ENCODE measurements around the gene TNS3. TPM values are rescaled to one million over a fixed set of nuclear protein-coding genes. Genes with fewer than 3 reads are reported as not detected.

Gene TNS3
- total and polyA plus RNA-seq, 9 of the 15 experiments (the other 6 are each of a cell fraction or from before 2014, with no cell fraction given): 0.20 TPM; not detected in 8

DNA sequence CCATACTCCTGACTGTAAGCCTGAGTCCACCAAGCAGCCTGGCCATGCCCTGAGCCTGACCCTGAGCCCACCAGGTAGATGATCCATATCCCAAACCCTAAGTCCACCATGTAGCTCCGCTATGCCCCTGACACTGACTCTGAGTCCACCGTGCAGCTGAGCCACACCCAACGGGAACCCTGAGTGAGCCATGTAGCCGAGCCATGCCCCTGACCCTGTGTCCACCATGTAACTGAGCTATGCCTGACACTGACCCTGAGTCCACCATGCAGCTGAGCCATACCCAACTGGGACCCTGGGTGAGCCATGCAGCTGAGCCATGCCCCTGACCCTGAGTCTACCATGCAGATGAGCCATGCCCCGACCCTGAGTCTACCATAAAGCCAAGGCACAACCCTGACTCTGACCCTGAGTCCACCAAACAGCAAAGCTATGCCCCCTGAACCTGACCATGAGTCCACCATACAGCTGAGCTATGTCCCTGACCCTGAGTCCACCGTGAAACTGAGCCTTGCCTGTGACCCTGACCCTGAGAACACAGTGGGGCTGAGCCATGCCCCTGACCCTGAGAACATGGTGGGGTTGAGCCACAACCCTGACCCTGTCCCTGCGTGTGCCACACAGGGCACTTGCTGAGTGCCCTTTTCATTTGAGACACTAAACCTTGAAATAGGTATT is 299.8 kb downstream of the TNS3 start:
- intact Hi-C loops (cut with micrococcal nuclease): no loop called here
- DNase-seq (ENCODE audit: extremely low read depth in 1 of 4, low spot score in 3 of 4) (no peak), FAIRE-seq (no peak), ATAC-seq (no peak)
- Histone ChIP-seq H3K27ac (ENCODE audit: extremely low read depth, low read depth, low read length) (no peak overlapping the region), H3K9me3 (replicated peaks; ENCODE audit: control insufficient read depth, insufficient read depth, low read depth, low read length) (no peaks in the 10 kb centered on the region), H3K4me1 (replicated peaks in 1 of 2; ENCODE audit: control insufficient read depth in 2 of 2, insufficient read depth in 2 of 2, low read length in 2 of 2) (no peaks in the 10 kb centered on the region), H3K4me2 (ENCODE audit: insufficient read depth, low read length) (no peak overlapping the region), H2AFZ (ENCODE audit: low read depth, low read length) (no peak overlapping the region), H3K79me2 (ENCODE audit: control insufficient read depth, insufficient read depth, low read length) (no peaks in the 10 kb centered on the region), H3K27me3 (ENCODE audit: control insufficient read depth in 2 of 2, insufficient read depth in 2 of 2, low read length in 2 of 2) (peaks cover 2 to 49% of the 10 kb centered on the region in 2 experiments; a peak in 3 of 5 replicates), H3K4me3 (no peak overlapping the region), H3K9me1 (ENCODE audit: control insufficient read depth, insufficient read depth, low read length) (no peaks in the 10 kb centered on the region), H4K20me1 (replicated peaks; ENCODE audit: control insufficient read depth, insufficient read depth, low read length) (0 out of 2 replicates have a peak, but pooled peaks cover 3% of the 10 kb centered on the region), H3K36me3 (ENCODE audit: control insufficient read depth, insufficient read depth, low read length) (no peaks in the 10 kb centered on the region), H3K9ac (ENCODE audit: insufficient read depth in 1 of 2, low read depth in 2 of 2, low read length in 2 of 2) (peak overlapping the region in 1 of 2 experiments; percentile 23; a peak in 1 of 4 replicates)
- TF ChIP-seq ARID2 (IDR thresholded peaks at IDR 0.05) (no peak), ZNF589 (CRISPR knock-in tag; IDR thresholded peaks at IDR 0.05; ENCODE audit: low read depth) (no peak), XRCC3 (IDR thresholded peaks at IDR 0.05) (no peak), CCNT2 (IDR thresholded peaks at IDR 0.05; ENCODE audit: borderline replicate concordance, extremely low read depth, insufficient read length, low read depth, low read length) (no peak), ZNF282 (CRISPR knock-in tag; IDR thresholded peaks at IDR 0.05) (no peak), MTA1 (IDR thresholded peaks at IDR 0.05; ENCODE audit: borderline replicate concordance) (no peak), ZBTB8A (IDR thresholded peaks at IDR 0.05; ENCODE audit: partially characterized antibody) (no peak), KAT2B (IDR thresholded peaks at IDR 0.05; ENCODE audit: low read depth, low read length) (no peak), CEBPB (tag; IDR thresholded peaks at IDR 0.05) (no peak), POLR2B (IDR thresholded peaks at IDR 0.05; ENCODE audit: low read depth, partially characterized antibody) (no peak)
- TF ChIP-seq, protein P1, sequence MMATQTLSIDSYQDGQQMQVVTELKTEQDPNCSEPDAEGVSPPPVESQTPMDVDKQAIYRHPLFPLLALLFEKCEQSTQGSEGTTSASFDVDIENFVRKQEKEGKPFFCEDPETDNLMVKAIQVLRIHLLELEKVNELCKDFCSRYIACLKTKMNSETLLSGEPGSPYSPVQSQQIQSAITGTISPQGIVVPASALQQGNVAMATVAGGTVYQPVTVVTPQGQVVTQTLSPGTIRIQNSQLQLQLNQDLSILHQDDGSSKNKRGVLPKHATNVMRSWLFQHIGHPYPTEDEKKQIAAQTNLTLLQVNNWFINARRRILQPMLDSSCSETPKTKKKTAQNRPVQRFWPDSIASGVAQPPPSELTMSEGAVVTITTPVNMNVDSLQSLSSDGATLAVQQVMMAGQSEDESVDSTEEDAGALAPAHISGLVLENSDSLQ (IDR thresholded peaks at IDR 0.05): no peak
- TF ChIP-seq, protein P2, sequence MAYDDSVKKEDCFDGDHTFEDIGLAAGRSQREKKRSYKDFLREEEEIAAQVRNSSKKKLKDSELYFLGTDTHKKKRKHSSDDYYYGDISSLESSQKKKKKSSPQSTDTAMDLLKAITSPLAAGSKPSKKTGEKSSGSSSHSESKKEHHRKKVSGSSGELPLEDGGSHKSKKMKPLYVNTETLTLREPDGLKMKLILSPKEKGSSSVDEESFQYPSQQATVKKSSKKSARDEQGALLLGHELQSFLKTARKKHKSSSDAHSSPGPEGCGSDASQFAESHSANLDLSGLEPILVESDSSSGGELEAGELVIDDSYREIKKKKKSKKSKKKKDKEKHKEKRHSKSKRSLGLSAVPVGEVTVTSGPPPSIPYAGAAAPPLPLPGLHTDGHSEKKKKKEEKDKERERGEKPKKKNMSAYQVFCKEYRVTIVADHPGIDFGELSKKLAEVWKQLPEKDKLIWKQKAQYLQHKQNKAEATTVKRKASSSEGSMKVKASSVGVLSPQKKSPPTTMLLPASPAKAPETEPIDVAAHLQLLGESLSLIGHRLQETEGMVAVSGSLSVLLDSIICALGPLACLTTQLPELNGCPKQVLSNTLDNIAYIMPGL (CRISPR knock-in tag; IDR thresholded peaks at IDR 0.05): no peak
- TF ChIP-seq, protein P3, sequence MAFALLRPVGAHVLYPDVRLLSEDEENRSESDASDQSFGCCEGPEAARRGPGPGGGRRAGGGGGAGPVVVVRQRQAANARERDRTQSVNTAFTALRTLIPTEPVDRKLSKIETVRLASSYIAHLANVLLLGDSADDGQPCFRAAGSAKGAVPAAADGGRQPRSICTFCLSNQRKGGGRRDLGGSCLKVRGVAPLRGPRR (CRISPR knock-in tag; IDR thresholded peaks at IDR 0.05): no peak
- ChIA-PET CTCF (ENCODE audit: low intra/inter-chr PET ratio) (no interaction called here), POLR2A (no interaction called here)
- no TSS peak for BruUV-seq (replicated peaks)
- 0% methylated on average over 7 of the region's 7 CpGs for WGBS (ENCODE audit: insufficient coverage, low coverage, missing lambda C conversion rate)
- in situ Hi-C loops (cut with MboI): loop anchor here (10.0 kb wide), 1 partner anchor 543 kb away; no protein-coding TSS in a partner anchor
